Hematopoietic multipotent progenitor cell treated with erythropoietin and hydrocortisone succinate and interleukin-3 and kit ligand, for 6 days (in vitro differentiated cells): ENCODE measurements around the gene PALM.
"Not testable (repeated sequence)": the region's sequence is repeated elsewhere in the genome, so short reads cannot be mapped to it uniquely, and the experiment has no call there.

Source experiments
- DNase-seq: peaks from one replicate; pipeline ENCODE4 v3.0.0-alpha.2; 2015

PALM gene

DNA sequence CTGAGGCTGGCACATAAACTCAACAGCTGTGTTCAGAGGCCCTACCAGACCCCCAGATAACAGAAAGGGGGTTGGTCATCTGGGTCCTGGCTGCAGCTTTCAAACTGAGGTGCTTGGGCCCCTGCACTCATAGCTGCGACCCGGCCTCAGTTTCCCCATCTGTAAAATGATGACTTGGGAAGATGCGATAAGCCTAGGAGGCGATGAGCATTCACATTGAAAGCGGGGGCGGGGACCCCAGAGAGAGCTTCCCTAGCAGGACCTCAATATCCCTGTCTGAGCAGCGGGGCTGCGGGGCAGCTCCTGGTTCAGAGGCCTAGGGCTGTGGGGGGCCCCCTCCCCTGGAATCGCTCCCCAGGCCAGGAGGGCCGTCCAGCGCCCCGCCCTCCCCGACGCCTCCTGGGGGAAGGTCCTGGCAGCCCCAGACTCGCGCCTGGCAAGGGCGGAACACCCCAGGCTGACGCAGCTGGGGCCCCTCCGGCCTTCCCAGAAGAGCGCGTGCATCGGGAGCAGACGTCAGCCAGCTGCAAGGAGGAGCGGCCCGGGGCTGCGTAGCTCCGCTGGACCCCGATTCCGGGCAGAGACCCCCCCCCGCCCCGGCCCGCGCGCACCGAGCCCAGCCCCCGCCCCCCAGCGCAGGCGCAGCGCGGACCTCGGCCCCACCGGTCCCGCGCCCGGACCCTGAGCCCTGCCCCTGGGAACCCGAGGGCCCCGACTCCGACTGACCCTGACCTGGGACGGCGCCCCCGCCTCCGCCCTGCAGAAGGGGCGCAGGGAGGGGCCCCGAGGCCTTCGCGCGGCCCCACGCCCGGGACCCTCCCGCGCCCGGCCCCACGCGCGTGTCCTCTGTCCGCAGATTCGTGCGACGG is 29.1 kb upstream of the PALM start:
- peak; percentile 68 for DNase-seq

- peak; percentile 97 for DNase-seq
Measured at GRCh38 chr19:680287-681028, 28.3 kb upstream of the PALM start.

DNA sequence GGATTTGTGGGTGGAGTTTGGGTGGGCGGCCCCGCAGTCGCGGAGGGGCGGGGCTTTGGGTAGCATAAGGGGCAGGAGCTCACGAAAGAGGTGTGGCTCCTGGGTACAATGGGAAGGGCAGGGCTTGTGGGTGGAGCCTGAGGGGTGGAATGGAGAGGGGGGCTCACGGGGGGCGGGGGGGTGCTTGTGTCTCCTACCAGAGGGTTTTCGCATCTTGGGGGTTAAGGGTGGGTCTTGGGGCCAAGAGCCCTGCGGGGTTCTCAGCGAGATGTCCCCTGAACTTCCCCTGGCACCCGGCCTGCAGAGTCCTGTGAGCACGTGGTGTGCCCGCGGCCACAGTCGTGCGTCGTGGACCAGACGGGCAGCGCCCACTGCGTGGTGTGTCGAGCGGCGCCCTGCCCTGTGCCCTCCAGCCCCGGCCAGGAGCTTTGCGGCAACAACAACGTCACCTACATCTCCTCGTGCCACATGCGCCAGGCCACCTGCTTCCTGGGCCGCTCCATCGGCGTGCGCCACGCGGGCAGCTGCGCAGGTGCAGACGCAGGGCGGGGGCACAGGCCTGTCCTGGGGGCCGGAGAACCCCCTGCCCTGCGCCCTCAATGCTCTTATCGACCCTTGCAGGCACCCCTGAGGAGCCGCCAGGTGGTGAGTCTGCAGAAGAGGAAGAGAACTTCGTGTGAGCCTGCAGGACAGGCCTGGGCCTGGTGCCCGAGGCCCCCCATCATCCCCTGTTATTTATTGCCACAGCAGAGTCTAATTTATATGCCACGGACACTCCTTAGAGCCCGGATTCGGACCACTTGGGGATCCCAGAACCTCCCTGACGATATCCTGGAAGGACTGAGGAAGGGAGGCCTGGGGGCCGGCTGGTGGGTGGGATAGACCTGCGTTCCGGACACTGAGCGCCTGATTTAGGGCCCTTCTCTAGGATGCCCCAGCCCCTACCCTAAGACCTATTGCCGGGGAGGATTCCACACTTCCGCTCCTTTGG is 27.4 kb upstream of the PALM start:
- peak; percentile 98 for DNase-seq

DNA sequence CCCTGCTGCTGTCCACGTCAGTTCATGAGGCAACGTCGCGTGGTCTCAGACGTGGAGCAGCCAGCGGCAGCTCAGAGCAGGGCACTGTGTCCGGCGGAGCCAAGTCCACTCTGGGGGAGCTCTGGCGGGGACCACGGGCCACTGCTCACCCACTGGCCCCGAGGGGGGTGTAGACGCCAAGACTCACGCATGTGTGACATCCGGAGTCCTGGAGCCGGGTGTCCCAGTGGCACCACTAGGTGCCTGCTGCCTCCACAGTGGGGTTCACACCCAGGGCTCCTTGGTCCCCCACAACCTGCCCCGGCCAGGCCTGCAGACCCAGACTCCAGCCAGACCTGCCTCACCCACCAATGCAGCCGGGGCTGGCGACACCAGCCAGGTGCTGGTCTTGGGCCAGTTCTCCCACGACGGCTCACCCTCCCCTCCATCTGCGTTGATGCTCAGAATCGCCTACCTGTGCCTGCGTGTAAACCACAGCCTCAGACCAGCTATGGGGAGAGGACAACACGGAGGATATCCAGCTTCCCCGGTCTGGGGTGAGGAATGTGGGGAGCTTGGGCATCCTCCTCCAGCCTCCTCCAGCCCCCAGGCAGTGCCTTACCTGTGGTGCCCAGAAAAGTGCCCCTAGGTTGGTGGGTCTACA is 25.9 kb upstream of the PALM start:
- DNase-seq = no peak

DNA sequence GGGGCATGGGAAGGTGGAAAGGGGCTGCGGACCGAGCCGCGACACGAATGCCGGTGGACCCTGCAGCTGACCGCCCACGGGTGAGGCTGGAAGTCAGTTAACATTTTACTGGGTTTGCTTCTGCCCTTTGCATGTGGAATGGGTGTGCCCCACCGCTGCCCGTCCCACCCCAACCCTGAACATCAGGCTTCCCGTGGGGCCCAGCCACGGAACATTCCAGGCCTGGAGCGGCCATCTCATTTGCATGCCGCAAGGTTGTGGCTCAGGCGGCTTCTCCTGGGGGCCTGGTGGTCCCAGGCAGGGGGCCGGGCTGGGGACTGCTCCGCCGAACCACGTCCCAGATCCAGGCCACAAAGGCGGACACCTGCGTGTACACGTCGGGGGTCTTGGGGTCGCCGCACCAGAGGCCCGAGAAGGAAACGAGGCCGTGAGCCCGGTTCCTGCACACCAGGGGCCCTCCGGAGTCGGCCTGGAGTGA is 23.2 kb upstream of the PALM start:
- DNase-seq = no peak

GRCh38 chr19:686589-687297 is 22.0 kb upstream of the PALM start:
- no peak for DNase-seq

DNA sequence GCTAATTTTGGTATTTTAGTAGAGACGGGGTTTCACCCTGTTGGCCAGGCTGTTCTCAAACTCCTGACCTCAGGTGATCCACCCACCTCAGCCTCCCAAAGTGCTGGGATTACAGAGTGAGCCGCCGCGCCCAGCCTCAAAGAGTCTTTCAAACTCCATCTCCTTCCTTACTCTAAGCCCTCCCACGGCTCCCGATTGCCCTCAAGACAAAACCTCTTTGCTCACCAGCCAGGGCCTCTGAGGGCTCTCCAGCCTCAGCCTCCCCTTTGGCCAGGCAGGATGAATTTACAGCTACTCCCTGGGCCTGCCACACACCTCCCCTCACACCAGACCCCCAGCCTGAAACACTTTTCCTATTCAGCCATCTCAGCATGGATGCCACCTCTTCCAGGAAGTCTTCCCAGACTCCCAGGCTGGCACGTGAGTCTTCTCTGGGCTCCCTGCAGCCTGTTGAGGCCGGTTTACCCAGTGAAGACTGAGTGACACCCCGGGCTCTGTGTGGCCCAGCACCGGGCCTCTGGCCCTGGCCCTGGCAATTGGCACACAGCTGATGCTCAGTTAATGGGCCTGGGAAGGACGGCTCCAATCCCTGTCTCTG is 21.1 kb upstream of the PALM start:
- no peak for DNase-seq

GRCh38 chr19:688214-688613 is 20.5 kb upstream of the PALM start:
- DNase-seq = no peak

GRCh38 chr19:688992-689391 is 19.7 kb upstream of the PALM start:
- DNase-seq = no peak

DNA sequence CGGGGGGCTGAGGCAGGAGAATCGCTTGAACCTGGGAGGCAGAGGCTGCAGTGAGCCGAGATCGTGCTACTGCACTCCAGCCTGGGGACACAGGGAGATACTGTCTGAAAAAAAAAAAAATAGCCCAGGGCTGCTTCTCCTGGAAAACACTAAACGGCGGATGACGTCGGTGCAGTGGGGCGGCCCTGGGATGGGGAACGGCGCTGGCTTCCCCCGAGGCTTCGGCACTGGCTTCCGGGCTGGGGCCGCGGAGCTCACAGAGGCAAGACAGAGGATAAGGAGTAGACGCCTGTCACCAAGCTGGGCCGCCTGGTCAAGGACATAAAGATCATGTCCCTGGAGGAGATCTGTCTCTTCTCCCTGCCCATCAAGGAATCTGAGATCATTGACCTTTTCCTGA is 18.5 kb upstream of the PALM start:
- no peak for DNase-seq

- DNase-seq = no peak
Measured at GRCh38 chr19:694481-695351, 14.0 kb upstream of the PALM start.

DNA sequence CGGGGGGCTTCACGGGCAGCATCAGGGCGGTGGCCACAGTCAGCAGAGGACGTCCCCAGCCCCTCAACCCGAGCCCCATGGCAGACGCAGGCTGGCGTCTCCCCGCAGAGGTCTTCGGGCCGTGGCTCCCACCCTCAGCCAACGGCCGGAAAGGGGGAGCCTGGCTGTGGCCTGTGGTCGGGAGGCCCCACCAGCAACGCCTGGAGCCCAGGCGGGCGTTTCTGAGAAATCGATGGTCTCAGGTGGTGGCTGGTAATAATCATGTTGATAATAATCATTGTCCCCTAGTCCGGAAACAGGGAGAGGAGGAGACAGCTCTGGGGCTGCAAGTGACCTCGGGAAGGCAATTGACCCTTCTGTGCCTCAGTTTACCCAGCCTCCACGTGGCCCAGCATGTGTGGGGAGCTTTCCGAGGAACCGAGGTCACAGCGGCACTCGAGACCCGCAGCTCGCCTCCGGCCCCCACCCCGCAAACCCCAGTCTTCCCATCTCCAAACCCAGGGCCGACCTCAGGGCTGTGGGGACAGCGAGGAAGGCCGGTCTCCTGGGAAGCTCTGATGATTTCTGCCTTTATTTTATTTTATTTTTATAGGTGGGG is 13.3 kb upstream of the PALM start, which contains the start of gene PRSS57:
Gene PRSS57 (minus strand): TSS at position 101 of the 598 bp plus-strand sequence. CDS start 22 bp downstream, at position 79.
- DNase-seq = peak; percentile 86

DNA sequence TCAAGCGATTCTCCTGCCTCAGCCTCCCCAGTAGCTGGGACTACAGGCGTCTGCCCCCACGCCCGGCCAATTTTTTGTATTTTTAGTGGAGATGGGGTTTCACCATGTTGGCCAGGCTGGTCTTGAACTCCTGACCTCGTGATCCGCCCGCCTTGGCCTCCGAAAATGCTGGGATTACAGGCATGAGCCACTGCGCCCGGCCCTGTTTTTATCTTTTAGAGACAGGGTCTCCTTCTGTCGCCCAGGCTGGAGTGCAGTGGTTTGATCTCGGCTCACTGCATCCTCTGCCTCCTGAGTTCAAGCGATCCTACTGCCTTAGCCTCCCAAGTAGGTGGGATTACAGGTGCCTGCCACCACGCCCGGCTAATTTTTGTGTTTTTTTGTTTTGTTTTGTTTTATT is 10.2 kb upstream of the PALM start:
- DNase-seq = peak; percentile 45

DNA sequence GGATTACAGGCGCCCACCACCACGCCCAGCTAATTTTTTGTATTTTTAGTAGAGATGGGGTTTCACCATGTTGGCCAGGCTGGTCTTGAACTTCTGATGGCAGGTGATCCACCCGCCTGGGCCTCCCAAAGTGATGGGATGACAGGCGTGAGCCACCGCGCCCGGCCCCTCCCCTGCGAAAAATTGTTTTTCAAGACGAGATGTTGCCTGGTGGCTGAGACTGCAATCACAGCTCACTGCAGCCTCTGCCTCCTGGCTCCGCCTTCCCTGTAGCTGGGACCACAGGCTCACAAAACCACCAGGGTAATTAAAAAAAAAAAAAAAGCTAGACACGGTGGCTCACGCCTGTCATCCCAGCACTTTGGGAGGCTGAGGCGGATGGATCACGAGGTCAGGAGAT is 8.8 kb upstream of the PALM start:
- peak; percentile 73 for DNase-seq

- not testable (repeated sequence) for DNase-seq
Measured at GRCh38 chr19:702847-703246, 5.9 kb upstream of the PALM start.

DNA sequence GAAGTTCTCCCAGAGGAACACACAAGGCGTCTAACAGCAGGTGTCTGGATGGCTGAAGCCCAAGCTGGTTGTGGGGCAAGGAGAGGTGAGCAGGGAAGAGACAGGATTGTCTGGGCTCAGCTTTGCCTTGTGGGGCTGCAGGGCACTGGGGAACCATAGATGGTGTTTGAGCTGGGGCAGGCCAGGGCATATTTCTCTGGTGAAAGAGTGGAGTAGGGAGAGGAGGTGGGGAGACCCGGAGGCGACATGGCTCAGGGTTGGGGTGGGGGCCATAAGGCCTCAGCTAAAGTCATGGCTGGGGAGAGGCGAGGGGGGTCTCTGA is 5.4 kb upstream of the PALM start:
- no peak for DNase-seq

- peak; percentile 97 for DNase-seq
Measured at GRCh38 chr19:703651-704446, 4.9 kb upstream of the PALM start.

- DNase-seq = no peak
Measured at GRCh38 chr19:704447-704741, 4.3 kb upstream of the PALM start.
